Vein endothelial cell (primary cell): ENCODE data around the gene DOC2A. TPM values are rescaled to one million over a fixed set of nuclear protein-coding genes. Genes with fewer than 3 reads are reported as not detected.

Source experiments
- total RNA-seq: library from RNA; depleted of rRNA; stranded (reverse); fragments of >200 nt; gene quantifications from 2 replicates; pipeline ENCODE4 v1.2.3, GENCODE V29; 2012

Gene DOC2A
- 0.29 TPM in 1 of 2 replicates, not detected in the other for total RNA-seq

DNA sequence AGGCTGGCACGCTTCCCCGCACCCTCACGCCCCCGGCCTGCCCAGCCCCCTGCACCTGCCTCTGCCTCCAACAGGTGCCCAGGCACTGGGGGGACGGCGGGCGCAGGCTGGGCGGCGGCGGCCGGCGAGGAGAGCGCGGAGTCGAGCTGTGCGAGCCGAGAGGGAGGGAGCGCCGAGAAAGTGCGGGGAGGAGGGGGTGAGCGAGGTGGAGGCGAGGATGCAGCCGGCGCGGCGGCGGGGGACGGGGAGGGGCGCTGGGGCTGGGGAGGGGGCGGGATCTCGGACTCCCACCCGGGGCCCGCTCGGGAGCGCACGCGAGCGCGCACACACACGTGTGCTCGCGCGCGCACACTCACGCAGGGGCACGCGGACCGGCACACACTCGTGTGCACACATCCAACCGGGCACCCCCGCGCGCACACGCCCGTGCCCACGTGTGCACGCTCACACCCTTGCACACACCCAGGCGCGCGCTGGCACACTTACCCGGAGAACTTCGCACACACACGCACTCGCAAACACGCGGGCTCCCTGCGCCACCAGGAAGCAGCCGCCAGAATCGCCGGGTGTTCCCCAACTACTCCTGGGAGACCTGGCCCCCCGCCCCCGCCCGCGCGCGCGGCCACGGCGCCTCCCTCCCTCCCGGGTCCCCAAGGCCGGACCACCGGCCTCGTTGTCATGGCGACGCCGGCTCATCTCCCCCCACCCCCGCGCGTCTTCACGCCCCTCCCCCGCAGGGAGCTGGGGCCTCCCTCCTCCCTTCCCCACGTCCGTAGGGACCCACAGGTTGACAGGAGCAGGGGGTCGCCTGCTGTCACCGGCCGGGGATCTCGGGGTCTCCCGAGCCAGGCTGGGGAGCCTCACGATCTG is at the start of gene DOC2A:
Gene DOC2A, minus strand, starts transcription at position 184 of the 870 bp plus-strand sequence. CDS start 805 bp downstream, outside the sequence.

DNA sequence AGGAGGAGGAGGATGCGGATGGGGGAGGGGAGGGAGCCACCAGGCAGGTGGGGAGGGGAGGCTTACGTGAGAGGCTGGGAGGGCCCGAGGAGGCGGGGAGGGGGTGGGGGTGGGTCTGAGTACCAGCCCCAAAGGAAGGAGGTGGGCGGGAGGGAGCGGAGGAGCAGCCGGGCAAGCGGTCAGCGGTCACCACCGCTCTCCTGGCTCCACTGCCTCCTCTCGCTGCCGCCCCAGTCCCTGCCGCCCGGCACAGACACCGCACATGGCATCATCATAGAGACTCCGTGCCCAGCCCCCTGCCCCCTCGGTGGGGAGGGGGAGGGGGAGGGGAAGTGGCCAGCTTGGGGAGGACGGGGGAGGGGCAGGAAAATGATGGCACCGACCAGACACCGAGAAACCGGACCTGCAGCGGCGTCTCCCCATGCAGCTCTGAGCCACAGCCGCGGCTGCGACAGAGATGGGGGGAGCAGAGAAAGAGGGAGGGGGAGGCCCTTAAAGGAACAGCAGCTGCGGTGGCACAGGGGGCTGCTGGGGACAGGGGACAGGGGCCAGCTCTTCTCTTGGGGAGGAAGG is 20.1 kb upstream of the DOC2A start, which contains the start of gene TLCD3B:
Gene TLCD3B, minus strand, starts transcription at position 431 of the 573 bp plus-strand sequence. CDS start 744 bp downstream, outside the sequence.

DNA sequence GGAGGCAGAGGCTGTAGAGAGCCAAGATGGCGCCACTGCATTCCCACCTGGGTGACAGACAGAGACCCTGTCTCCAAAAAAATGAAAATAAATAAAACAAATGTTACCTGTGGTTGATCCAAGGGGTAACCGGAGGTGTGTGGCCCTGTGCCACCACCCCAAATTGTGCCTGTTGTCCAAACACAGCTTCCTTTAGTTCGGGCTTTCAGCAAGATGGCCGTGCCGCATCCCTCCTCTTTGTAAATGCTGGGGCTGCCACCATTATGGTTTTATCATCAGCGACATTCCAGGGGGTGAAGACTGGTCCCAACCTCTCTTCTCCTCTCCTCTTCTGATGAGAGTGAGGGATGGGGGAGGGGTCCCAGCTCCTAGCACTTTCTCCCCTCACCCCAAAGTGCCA is 12.1 kb upstream of the DOC2A start, which contains the start of gene C16orf92:
Gene C16orf92, plus strand, starts transcription at position 312 of the 400 bp plus-strand sequence. CDS start 143 bp downstream, outside the sequence.

DNA sequence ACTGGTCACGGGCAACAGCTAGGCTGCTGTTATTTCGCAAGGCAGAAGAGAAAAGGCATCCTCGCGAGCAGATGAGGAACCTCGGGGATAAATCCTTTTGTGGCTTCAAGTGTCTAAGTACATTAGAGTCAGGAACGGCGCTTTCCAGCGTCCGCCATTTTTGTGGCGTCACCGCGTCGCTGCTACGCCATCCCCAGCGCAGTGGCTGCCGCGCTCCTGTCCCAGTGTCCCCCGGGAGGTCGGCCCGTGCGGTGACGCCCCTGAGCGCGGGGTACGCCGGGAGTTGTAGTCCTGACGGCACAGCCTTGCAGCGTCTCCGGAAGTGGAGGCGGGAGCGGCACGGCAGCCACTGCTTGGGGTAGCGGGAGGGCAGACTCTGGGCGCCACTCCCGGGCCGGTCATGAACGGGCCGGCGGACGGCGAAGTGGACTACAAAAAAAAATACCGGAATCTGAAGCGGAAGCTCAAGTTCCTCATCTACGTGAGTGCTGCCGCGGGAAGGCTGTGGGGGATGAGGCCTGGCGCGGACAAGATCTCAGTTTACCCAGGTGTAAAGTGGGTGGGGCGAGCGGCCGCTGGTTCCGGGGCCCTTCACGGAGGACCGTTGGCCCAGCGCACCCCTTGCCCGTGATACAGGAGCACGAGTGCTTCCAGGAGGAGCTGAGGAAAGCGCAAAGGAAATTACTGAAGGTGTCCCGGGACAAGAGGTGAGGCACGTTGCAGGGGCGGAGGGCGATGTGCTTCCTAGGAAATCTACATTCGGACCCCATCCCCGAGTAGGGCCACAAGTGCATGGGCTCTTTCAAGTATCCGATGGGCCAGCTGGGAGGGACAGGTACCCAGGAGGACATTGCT is 14.7 kb downstream of the DOC2A start, which contains the start of gene INO80E:
Gene INO80E, plus strand, starts transcription at position 331 of the 855 bp plus-strand sequence. Its CDS starts 70 bp downstream, at position 401.

DNA sequence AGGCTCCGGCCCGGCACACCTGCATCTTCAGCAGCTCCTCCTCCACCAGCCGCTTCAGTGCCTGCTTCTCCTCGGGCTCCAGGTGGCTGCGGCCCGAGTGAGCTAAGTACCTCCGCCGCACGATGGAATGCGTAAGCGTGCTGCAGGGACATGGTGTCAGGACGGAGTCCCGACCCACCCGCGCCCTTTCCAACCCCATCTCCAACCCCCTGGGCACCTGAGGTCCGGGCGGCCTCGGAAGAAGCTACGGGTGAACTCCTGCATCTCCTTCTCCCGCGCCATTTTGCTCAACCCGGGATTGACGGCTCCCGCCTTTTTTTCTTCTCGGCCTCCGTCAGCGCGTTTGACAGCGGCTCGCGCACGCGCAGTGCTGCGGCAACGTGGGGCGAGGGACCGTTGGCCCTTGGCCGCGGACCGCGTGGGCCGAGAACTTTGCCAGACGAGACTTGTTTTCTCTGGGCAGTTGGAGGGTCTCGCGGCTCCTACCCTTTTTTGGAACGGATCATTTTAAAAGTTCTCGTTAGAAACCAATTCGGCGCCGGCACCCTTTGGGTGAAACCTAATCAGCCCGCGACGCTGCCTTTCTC is 15.4 kb downstream of the DOC2A start, which contains the start of gene HIRIP3:
Gene HIRIP3, minus strand, starts transcription at position 294 of the 587 bp plus-strand sequence. Its CDS starts 12 bp downstream, at position 282.

DNA sequence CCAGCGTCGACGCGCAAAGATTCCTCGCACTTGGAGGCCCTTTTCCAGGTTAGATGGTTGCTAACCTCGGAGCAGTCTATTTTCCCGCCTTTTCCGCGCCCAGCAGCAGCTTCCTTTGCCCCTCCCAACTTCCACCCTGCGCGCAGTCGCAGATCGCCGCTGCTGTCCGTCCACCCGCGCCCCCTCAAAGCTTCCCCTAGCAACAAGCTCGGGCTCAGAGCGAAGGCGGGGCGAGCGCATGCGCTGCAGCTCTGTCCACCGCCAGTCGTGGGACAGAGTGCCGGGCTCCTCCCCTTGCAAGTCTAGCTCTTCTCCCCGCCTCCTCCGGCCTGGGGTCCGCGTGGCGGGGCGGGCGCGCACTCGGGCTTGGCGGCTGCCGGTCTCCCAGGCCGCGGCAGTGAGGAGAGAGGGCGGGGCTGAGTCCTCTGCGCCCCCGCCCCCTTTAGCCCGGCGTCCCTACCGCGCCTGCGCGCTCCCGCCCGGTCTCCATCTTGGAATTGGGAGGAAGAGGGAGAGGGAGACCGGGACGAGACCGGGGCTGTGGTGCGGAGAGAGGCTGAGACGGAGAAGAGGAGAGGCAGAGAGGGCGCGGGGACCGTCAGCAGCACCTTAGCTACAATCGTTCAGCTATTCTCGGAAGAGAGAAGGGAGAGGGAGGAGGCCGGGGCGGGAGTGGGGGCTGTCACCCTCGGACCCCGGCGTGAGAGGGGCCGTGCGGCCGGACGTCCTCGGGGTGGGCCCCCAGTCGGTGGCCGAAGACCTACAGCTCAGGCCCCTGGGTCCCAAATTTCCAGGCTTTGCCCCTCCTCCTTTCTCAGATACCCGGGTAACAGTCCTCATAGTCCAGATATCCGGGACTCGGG is 37.2 kb downstream of the DOC2A start, which contains the start of gene TAOK2:
Gene TAOK2, plus strand, starts transcription at position 485 of the 863 bp plus-strand sequence. CDS start 3,905 bp downstream, outside the sequence.

DNA sequence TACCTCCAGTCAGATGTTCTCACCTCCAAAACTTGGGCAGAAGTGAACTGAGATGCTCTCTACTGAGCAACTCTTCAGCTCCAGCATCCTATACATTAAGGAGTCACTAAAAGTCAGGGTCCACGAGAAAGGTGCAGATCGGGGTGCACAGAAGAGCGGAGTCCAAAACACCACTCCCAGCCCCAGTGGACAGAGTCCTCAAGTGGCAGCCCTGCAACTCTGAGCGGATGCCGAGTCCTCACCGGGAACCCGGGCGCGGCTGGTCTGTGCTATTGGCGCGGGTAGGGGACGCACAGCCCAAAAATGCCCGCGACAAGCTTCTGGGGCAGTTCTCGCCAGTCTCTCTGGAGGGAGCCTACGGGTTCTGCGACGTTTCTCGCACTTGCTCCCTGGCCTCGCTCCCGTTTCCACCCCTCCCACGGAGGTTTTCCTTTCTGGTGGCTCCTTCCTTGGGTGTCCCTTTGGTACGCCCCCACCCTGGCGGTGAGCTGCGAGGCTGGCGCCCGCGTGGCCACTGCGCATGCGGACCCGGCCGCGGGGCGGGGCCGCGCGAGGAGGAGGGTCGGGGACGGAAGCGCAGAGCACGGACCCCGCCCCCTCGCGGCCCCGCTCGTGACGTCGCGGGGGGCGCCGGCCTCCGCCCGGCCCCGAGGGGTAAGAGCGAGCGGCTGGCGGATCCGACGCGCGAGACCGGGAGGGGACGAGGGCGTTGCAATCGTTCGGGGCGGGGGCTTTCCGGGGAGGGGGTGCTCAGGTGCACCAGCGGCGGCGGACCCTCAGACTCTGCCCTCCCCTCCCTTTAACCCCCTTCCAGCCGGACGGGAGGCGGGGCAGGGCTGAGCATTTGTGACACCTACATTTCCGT is 49.1 kb downstream of the DOC2A start, which contains the start of gene TMEM219:
Gene TMEM219, plus strand, starts transcription at position 601 of the 865 bp plus-strand sequence. CDS start 1,065 bp downstream, outside the sequence.

Other genes starting within 250 kb of the DOC2A start
- gene ZG16, start 232.8 kb downstream of the DOC2A start, total RNA-seq, result not detected in 2 replicates
- gene KIF22, start 220.3 kb downstream of the DOC2A start, total RNA-seq, result 39.2 and 48.9 TPM in 2 replicates
- gene MAZ, start 204.5 kb downstream of the DOC2A start, total RNA-seq, result 178 and 253 TPM in 2 replicates
- gene PRRT2, start 198.8 kb downstream of the DOC2A start, total RNA-seq, result 0.19 and 0.65 TPM in 2 replicates
- gene PAGR1, start 194.9 kb downstream of the DOC2A start, total RNA-seq, result 22.5 and 23.7 TPM in 2 replicates
- gene MVP, start 190.6 kb downstream of the DOC2A start, total RNA-seq, result 186 and 227 TPM in 2 replicates
- gene CDIPT, start 147.8 kb downstream of the DOC2A start, total RNA-seq, result 80.7 and 87.2 TPM in 2 replicates
- 0.67 and 1.6 TPM in 2 replicates for gene SEZ6L2, start 111.5 kb downstream of the DOC2A start, total RNA-seq
- 0.33 and 0.48 TPM in 2 replicates for gene ASPHD1, start 110.5 kb downstream of the DOC2A start, total RNA-seq
- gene KCTD13, start 84.8 kb downstream of the DOC2A start, total RNA-seq, result 14.7 and 17.0 TPM in 2 replicates
- gene TMEM219, start 48.9 kb downstream of the DOC2A start, total RNA-seq, result 74.7 and 91.1 TPM in 2 replicates
- gene TAOK2, start 37.2 kb downstream of the DOC2A start, total RNA-seq, result 115 and 128 TPM in 2 replicates
- 3.9 and 4.4 TPM in 2 replicates for gene HIRIP3, start 15.4 kb downstream of the DOC2A start, total RNA-seq
- 30.7 and 57.3 TPM in 2 replicates for gene INO80E, start 14.8 kb downstream of the DOC2A start, total RNA-seq
- gene C16orf92, start 12.2 kb upstream of the DOC2A start, total RNA-seq, result not detected in 2 replicates
- not detected in 2 replicates for gene TLCD3B, start 20.2 kb upstream of the DOC2A start, total RNA-seq
- gene ALDOA, start 54.7 kb upstream of the DOC2A start, total RNA-seq, result 719 and 1,079 TPM in 2 replicates
- 293 and 325 TPM in 2 replicates for gene PPP4C, start 65.0 kb upstream of the DOC2A start, total RNA-seq
- 0.10 and 0.33 TPM in 2 replicates for gene TBX6, start 80.9 kb upstream of the DOC2A start, total RNA-seq
- 16.8 and 30.4 TPM in 2 replicates for gene YPEL3, start 85.2 kb upstream of the DOC2A start, total RNA-seq
- 1.3 and 1.8 TPM in 2 replicates for gene GDPD3, start 102.5 kb upstream of the DOC2A start, total RNA-seq
- 70.8 and 112 TPM in 2 replicates for gene MAPK3, start 112.2 kb upstream of the DOC2A start, total RNA-seq
- gene CORO1A, start 172.6 kb upstream of the DOC2A start, total RNA-seq, result 5.6 and 6.8 TPM in 2 replicates
- 96.4 and 190 TPM in 2 replicates for gene BOLA2B, start 182.6 kb upstream of the DOC2A start, total RNA-seq
- 31.4 and 50.0 TPM in 2 replicates for gene SLX1A, start 182.8 kb upstream of the DOC2A start, total RNA-seq
- 12.4 and 13.7 TPM in 2 replicates for gene SULT1A3, start 188.2 kb upstream of the DOC2A start, total RNA-seq
- gene NPIPB13, start 237.5 kb upstream of the DOC2A start, total RNA-seq, result 0.96 and 3.6 TPM in 2 replicates